ENCODE measurements around the gene CCL20. TPM values are rescaled to one million over a fixed set of nuclear protein-coding genes. Genes with fewer than 3 reads are reported as not detected.
A peak's percentile ranks its signal among the peaks of the same experiment; 100 is the strongest.

The CCL20 gene
- total and polyA plus RNA-seq, 2 of the 13 experiments (the other 11 are each of a cell fraction or from before 2014, with no cell fraction given), result 223 to 903 TPM

GRCh38 chr2:227822416-227823003 lies 8.9 kb downstream of the CCL20 start:
- ATAC-seq, result no peak
- no peak for FAIRE-seq
- H3K4me1 ChIP-seq (ENCODE audit: insufficient read depth, low read length), result peaks cover 64% of the 10 kb centered on the region
- ChIA-PET CTCF (ENCODE audit: low intra/inter-chr PET ratio, low total read pairs) (no interaction called here), POLR2A (no interaction called here)
- peak; percentile 21 for DNase-seq (ENCODE audit: low spot score)
- H3K27ac ChIP-seq (ENCODE audit: extremely low read length, insufficient read depth, low read length), result no peak overlapping the region
- no peak overlapping the region for H3K9ac ChIP-seq (ENCODE audit: insufficient read depth, low read depth, low read length)
- BruUV-seq (replicated peaks), result no TSS peak
- no peaks in the 10 kb centered on the region for H3K9me3 ChIP-seq (ENCODE audit: low read length)
- H2AFZ ChIP-seq (ENCODE audit: low read length), result no peak overlapping the region
- H3K79me2 ChIP-seq (ENCODE audit: insufficient read depth, low read length), result no peaks in the 10 kb centered on the region
- no peaks in the 10 kb centered on the region for H4K20me1 ChIP-seq (ENCODE audit: insufficient read depth, low read length)
- 83% methylated on average over 2 of the region's 2 CpGs for WGBS (ENCODE audit: low lambda C conversion rate)
- H3K4me3 ChIP-seq (replicated peaks in 1 of 3; ENCODE audit: insufficient read depth in 1 of 3, low read depth in 2 of 3, low read length in 3 of 3), result no peak overlapping the region
- H3K27me3 ChIP-seq (ENCODE audit: control insufficient read depth in 1 of 2, insufficient read depth in 2 of 2, low read length in 2 of 2), result no peaks in the 10 kb centered on the region
- H3K36me3 ChIP-seq (replicated peaks in 1 of 2; ENCODE audit: control insufficient read depth in 1 of 2, insufficient read depth in 2 of 2, low read length in 2 of 2), result no peaks in the 10 kb centered on the region
- intact Hi-C loops (cut with micrococcal nuclease; ENCODE audit: unreplicated experiment) (no loop called here), in situ Hi-C loops (cut with HindIII; ENCODE audit: extremely low pct_ligation_motif_present, low pct_unique_long_range_greater_than_20kb) (no loop called here)
- H3K4me2 ChIP-seq (ENCODE audit: low read depth, low read length), result no peak overlapping the region
- TF ChIP-seq ZNF512 (CRISPR knock-in tag; IDR thresholded peaks at IDR 0.05) (0 out of 2 replicates have a peak, but pooled peaks have one; percentile 28), ZNF232 (CRISPR knock-in tag; IDR thresholded peaks at IDR 0.05; ENCODE audit: borderline replicate concordance) (no peak), EP300 (IDR thresholded peaks at IDR 0.05; ENCODE audit: low read depth in 2 of 2, low read length in 2 of 2) (peak in 1 of 2 experiments; percentile 22; a peak in 1 of 4 replicates), EP300 (CRISPR knock-in tag; IDR thresholded peaks at IDR 0.05; ENCODE audit: borderline replicate concordance) (no peak), ZNF317 (CRISPR knock-in tag; IDR thresholded peaks at IDR 0.05) (peak; percentile 95), ZNF33B (CRISPR knock-in tag; IDR thresholded peaks at IDR 0.05) (no peak), POGZ (CRISPR knock-in tag; IDR thresholded peaks at IDR 0.05) (no peak), HMG20B (CRISPR knock-in tag; conservative IDR thresholded peaks at IDR 0.05) (no peak), SKI (IDR thresholded peaks at IDR 0.05; ENCODE audit: partially characterized antibody) (no peak), ARID3A (IDR thresholded peaks at IDR 0.05; ENCODE audit: low read depth, low read length) (no peak), THRA (CRISPR knock-in tag; IDR thresholded peaks at IDR 0.05; ENCODE audit: borderline replicate concordance) (no peak), CBX2 (IDR thresholded peaks at IDR 0.05; ENCODE audit: low read depth, low read length) (no peak), CBX2 (CRISPR knock-in tag; IDR thresholded peaks at IDR 0.05; ENCODE audit: low read depth) (no peak), ADNP (CRISPR knock-in tag; IDR thresholded peaks at IDR 0.05) (no peak), ZSCAN30 (CRISPR knock-in tag; IDR thresholded peaks at IDR 0.05) (no peak), KLF6 (CRISPR knock-in tag; IDR thresholded peaks at IDR 0.05) (no peak), TEAD3 (CRISPR knock-in tag; optimal IDR thresholded peaks at IDR 0.05; ENCODE audit: borderline replicate concordance) (peak; percentile 28), ZNF878 (CRISPR knock-in tag; IDR thresholded peaks at IDR 0.05) (no peak), SALL1 (CRISPR knock-in tag; IDR thresholded peaks at IDR 0.05) (no peak), ZFYVE20 (CRISPR knock-in tag; IDR thresholded peaks at IDR 0.05; ENCODE audit: borderline replicate concordance, low read depth) (no peak), ZKSCAN5 (CRISPR knock-in tag; IDR thresholded peaks at IDR 0.05) (no peak), ZNF644 (CRISPR knock-in tag; IDR thresholded peaks at IDR 0.05; ENCODE audit: low read depth) (0 out of 2 replicates have a peak, but pooled peaks have one; percentile 6)
